CD4-positive, alpha-beta T cell treated with Interleukin-15 for 4 hours (primary cell): ENCODE data around the gene CD9.

ENCODE experiments used
- DNase-seq: peaks from one replicate; pipeline ENCODE4 v3.0.0-alpha.2; 2020; ENCODE audit warnings: low spot score

Gene CD9

DNA sequence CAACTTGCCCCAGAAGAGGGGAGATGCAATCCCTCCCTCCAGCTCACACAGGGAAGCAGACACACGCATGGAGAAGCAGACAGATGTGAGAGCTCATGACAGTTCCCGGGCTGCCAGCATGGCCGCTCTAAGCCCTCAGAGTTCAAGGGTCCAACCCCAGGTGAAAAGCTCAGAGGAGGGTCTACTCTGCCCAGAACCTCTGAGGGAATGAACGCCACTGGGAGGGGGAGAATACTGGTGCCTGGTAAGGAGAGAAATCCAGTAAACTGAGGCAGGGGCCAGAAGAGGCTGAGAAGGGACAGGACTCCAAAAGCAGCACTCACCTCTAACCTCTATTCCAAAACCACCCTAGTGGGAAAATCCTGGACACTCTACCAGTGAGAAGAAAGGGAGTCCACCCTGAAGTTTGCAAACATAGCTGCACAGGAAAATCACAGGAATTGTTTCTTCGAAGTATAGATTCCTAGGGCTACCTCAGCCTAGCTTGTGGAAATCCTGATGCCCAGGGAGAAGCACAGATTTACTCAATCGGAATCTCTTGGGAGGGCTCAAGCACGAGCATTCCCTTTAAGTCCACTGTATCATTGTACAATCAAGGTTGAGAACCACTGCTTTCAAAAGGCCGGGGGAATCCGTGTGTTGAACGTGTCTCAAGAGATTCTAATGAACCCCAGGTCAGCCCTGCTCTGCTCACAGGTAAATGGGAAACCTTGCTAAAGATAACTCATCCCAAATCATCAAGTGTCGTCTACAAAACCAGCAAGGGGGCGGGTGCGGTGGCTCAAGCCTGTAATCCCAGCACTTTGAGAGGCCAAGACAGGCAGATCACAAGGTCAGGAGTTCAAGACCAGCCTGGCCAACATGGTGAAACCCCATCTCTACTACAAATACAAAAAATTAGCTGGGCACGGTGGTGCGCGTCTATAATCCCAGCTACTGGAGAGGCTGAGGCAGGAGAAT is 76.0 kb downstream of the CD9 start:
- DNase-seq: no peak

DNA sequence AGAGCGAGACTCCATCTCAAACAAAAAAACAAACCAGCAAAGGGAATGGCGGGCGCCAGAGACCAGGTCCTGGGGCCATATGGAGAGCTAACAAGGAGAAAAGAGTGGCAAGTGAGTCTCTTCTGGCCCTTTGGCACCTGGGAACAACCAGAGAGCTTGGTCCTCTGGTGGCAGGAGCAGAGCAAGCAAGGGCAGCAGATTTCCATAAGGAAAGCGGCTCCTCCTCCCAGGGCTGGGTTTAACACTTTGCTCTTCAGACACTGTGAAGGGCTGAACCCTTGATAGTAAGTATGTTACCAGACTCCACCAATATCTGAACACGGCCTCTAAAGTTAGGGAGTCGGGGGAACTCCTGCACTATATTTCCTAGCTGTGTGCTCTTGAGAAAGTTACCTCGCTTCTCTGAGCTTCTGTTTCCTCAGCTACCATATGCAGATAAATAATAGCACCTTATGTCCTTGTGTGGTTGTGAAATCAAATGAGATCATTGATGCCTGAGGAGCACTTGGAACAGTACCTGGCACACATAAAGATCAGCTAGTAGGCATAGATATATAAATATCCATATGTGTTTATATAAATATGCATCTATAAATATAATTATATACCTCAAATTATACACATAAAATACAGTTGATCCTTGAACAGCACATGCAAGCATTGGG is 76.9 kb downstream of the CD9 start:
- DNase-seq: no peak

GRCh38 chr12:6277982-6278438 is 77.8 kb downstream of the CD9 start:
- peak; percentile 15 for DNase-seq

- DNase-seq: peak; percentile 88
Observed at GRCh38 chr12:6278439-6279255, 78.4 kb downstream of the CD9 start.

DNA sequence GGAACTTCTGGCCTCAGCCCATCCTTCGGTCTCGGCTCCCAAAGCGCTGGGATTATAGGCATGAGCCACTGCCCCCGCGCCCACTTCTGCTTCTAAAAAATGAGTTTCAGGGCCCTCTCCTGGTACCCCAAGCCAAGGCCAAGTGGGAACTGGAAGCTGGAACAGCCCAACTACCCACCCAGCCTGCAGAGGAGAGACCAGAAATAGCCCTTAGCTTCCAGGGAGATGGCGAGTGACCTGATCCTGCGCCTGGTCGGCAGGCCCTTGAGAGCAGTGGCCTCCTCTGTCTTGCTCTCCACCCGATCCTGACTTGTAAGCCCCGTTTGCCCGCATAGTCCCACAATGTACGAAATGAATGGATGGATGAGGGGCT is 79.0 kb downstream of the CD9 start:
- no peak for DNase-seq

- no peak for DNase-seq
Observed at GRCh38 chr12:6279631-6280030, 79.4 kb downstream of the CD9 start.

DNA sequence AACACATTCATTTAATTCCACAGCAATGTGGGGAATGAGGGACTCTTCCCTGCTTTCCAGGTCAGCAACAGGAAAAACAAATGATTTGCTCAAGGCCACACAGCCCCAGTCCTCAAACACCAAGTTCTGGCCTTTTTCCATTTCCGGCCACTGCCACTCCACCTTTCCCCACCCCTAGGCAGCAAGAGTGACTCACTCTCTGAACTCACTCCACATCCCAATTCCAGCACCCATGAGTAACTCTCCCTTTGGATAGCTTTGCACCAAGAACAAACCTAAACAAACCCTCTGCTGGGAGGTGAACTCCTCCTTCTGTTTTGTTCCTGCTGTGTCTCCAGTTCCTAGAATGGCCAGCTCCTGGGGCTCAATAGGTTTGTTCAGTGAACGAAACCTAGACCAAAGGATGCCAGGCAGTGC is 79.9 kb downstream of the CD9 start:
- DNase-seq: no peak

DNA sequence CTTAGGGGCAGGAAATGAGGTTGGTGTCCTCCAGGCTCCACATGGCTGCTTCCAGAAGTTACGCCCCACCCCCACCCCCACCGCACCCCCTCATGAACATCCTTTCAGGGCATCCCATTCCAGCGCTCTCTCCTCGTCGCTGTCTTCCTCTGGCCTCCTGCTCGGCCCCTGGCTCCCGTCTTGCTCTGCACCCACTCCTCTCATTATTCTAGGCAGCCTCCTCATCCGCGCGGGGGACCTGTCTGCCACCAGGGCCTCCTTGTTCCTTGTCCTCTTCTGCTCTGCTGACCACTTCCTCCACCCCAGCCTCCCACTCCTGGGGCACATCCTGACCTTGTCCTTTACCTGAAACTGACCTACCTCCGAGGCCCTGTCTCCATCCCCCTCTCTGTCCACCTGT is 80.5 kb downstream of the CD9 start:
- DNase-seq: no peak

DNA sequence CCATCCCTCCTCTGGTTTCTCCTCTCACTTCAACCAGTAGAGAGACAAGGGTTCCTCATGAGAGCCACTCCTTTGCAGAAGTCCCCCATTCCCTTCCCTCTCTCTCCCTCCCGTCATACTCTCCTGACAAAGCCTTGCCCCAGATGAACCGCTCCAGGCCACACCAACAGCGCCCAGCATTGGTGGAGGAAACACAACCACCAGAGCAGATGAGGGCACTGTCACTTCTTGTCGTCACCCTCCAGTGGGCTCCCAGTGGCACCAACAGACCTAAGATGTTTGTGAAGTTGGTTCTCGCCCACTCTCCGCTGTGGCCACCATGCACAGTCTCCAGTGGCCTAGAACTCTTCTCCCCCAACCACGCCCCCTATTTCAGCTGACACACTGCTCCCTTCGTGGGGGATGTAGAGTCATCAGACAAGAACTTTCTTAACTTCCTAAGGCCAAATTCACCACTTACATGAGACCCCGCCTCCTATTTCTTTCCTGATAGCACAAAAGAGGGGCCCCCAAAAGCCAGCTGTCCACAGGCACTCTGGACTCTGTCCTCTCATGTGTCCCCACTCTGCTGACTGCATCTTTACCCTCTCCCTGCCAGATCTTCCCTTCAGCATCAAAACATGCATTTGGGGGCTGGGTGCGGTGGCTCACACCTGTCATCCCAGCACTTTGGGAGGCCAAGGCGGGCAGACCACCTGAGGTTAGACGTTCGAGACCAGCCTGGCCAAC is 81.0 kb downstream of the CD9 start:
- no peak for DNase-seq

DNA sequence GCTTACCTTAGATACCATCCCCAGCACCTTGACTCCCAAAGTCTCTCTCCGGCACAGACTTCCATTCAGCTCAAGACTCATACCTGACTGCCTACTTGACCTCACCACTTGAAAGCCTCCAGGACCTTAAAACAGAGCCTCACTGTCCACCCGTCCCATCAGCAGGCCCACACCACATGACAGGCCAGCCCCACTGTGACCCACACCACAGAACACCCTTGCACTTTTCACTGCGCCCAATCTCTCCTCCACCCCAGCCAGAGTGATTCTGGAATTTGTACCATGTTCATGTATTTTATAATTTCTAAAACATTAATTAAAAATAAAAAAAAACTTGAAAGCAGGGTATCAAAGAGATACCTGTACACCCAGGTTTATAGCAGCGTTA is 82.2 kb downstream of the CD9 start:
- DNase-seq: no peak

GRCh38 chr12:6284273-6284672 is 84.1 kb downstream of the CD9 start:
- no peak for DNase-seq

DNA sequence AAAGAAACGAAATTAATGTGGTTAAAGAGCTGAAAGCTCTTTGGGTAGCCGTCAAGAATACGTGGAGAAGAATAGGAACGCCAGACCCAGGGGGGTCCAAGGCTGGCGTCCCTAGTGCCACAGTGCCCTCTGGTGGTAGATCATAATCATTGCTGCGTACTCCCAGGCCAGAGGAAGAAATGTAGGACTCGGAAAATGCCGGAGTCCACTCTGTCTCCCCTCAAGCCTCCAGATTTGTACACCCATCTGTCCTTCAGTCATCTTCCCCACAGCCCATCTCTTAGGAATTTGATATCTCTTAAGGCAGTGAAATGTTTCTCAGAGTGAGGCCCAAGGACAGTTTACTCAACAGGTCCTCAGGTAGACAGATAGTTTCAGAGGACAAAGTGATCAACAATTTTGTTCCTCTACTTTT is 84.9 kb downstream of the CD9 start:
- peak; percentile 66 for DNase-seq

GRCh38 chr12:6285532-6286306 is 85.5 kb downstream of the CD9 start:
- no peak for DNase-seq
